H1 (cell line): ENCODE measurements around the gene SGO2. TPM values are rescaled to one million over a fixed set of nuclear protein-coding genes. Genes with fewer than 3 reads are reported as not detected.

Experiments
- CTCF ChIA-PET: fragments of 300-600 bp; sonication (Branson Sonifier 250); formaldehyde crosslinking; loops from one replicate; lab custom pipeline; 2021; ENCODE audit not compliant: partially characterized antibody; lab: Charles Lee
- POLR2A ChIA-PET: fragments of 300-600 bp; sonication (Branson Sonifier 250); formaldehyde crosslinking; loops from one replicate; lab custom pipeline; 2021; ENCODE audit warnings: inconsistent platforms; ENCODE audit not compliant: partially characterized antibody; lab: Charles Lee
- DNase-seq, 2 experiments: peaks; one replicate each; pipeline versions ENCODE4 v3.0.0 to v3.0.0-alpha.2; 2010 to 2022; ENCODE audit warnings: low spot score in 2 of 2, low read depth in 1 of 2, mixed read lengths in 1 of 2
- FAIRE-seq: peaks from 2 replicates; lab custom pipeline; 2011; peaks lifted over from hg19 to GRCh38; lab: Jason Lieb, UNC
- H2AFZ ChIP-seq: 2 replicates; pipeline ENCODE4 v1.8.1; 2012; ENCODE audit warnings: low read length, inconsistent platforms
- H2AK5ac ChIP-seq: 2 replicates; pipeline ENCODE4 v1.6.1; 2013; ENCODE audit warnings: low read depth, low read length
- H2BK120ac ChIP-seq: replicated peaks from 2 replicates; pipeline ENCODE3; 2013; ENCODE audit warnings: low read depth, low read length, inconsistent platforms
- H2BK12ac ChIP-seq: 2 replicates; pipeline ENCODE4 v1.6.1; 2013; ENCODE audit warnings: low read depth, low read length
- H2BK15ac ChIP-seq: 2 replicates; pipeline ENCODE4 v1.6.1; 2013; ENCODE audit warnings: low read length
- H2BK20ac ChIP-seq: 2 replicates; pipeline ENCODE4 v1.6.1; 2013; ENCODE audit warnings: low read length
- H2BK5ac ChIP-seq: 2 replicates; pipeline ENCODE4 v1.6.1; 2013; ENCODE audit warnings: low read depth, low read length
- H3K14ac ChIP-seq: 2 replicates; pipeline ENCODE4 v1.6.1; 2013; ENCODE audit warnings: inconsistent platforms; ENCODE audit not compliant: insufficient read length
- H3K18ac ChIP-seq: 2 replicates; pipeline ENCODE4 v1.6.1; 2013; ENCODE audit warnings: low read length; ENCODE audit errors: extremely low read depth
- H3K23ac ChIP-seq: 2 replicates; pipeline ENCODE4 v1.6.1; 2013; ENCODE audit warnings: inconsistent platforms; ENCODE audit not compliant: insufficient read length
- H3K23me2 ChIP-seq: 2 replicates; pipeline ENCODE4 v1.6.1; 2013; ENCODE audit warnings: low read depth, low read length
- H3K27ac ChIP-seq: 2 replicates; pipeline ENCODE4 v1.6.1; 2011; ENCODE audit warnings: low read depth, low read length, inconsistent platforms
- H3K27me3 ChIP-seq, 4 experiments: replicated peaks in 1 of 4; 1 replicate in 1 of 4; 2 replicates in 3 of 4; pipeline versions ENCODE4 v1.6.1 to v1.8.1; 2011 to 2013; ENCODE audit warnings: low read length in 3 of 4, mild to moderate bottlenecking in 3 of 4, inconsistent platforms in 2 of 4, mixed read lengths in 2 of 4, moderate library complexity in 1 of 4; ENCODE audit not compliant: control insufficient read depth in 3 of 4, insufficient read depth in 3 of 4; ENCODE audit errors: extremely low read depth in 1 of 4
- H3K36me3 ChIP-seq, 4 experiments: 2 replicates each; pipeline versions ENCODE4 v1.6.1 to v1.8.1; 2011 to 2013; ENCODE audit warnings: mild to moderate bottlenecking in 4 of 4, low read length in 3 of 4, moderate library complexity in 2 of 4, control low read depth in 1 of 4, inconsistent platforms in 1 of 4; ENCODE audit not compliant: insufficient read depth in 4 of 4, control insufficient read depth in 2 of 4
- H3K4ac ChIP-seq: replicated peaks from 2 replicates; pipeline ENCODE3; 2013; ENCODE audit warnings: low read length, low read depth, mixed read lengths, inconsistent platforms; ENCODE audit not compliant: insufficient read length
- H3K4me1 ChIP-seq, 4 experiments: replicated peaks in 1 of 4; 1 replicate in 1 of 4; 2 replicates in 3 of 4; pipeline versions ENCODE4 v1.6.1 to v1.8.1; 2011 to 2013; ENCODE audit warnings: low read length in 3 of 4, inconsistent platforms in 2 of 4, mixed read lengths in 1 of 4; ENCODE audit not compliant: insufficient read depth in 4 of 4, control insufficient read depth in 3 of 4
- H3K4me2 ChIP-seq, 2 experiments: 2 replicates each; pipeline versions ENCODE4 v1.6.1 to v1.8.1; 2011 to 2013; ENCODE audit warnings: low read depth in 2 of 2, low read length in 2 of 2, control low read depth in 1 of 2, inconsistent platforms in 1 of 2, mild to moderate bottlenecking in 1 of 2; ENCODE audit not compliant: insufficient read depth in 1 of 2
- H3K4me3 ChIP-seq, 4 experiments: fragments of 200-600, 300-600 bp in 1 of 4; sonication (generic), shearing (Covaris generic), sonication (Bioruptor Twin) in 1 of 4; 2 replicates each; pipeline versions ENCODE4 v1.5.1 to v1.8.1; 2011 to 2016; ENCODE audit warnings: low read length in 4 of 4, low read depth in 3 of 4, control low read depth in 2 of 4, inconsistent platforms in 2 of 4, mild to moderate bottlenecking in 2 of 4, mixed read lengths in 1 of 4, moderate library complexity in 1 of 4; ENCODE audit not compliant: insufficient read depth in 2 of 4; ENCODE audit errors: extremely low read depth in 1 of 4
- H3K56ac ChIP-seq: replicated peaks from 2 replicates; pipeline ENCODE3; 2013; ENCODE audit warnings: low read depth, mild to moderate bottlenecking, mixed read lengths, low read length, inconsistent platforms; ENCODE audit not compliant: insufficient read length
- H3K79me1 ChIP-seq: 2 replicates; pipeline ENCODE4 v1.6.1; 2013; ENCODE audit warnings: low read depth, low read length, control low read depth
- H3K79me2 ChIP-seq, 2 experiments: 2 replicates each; pipeline versions ENCODE4 v1.6.1 to v1.8.1; 2012 to 2013; ENCODE audit warnings: low read length in 2 of 2, mild to moderate bottlenecking in 2 of 2, inconsistent platforms in 1 of 2; ENCODE audit not compliant: insufficient read depth in 2 of 2, control insufficient read depth in 1 of 2
- H3K9ac ChIP-seq, 4 experiments: replicated peaks in 1 of 4; 1 replicate in 1 of 4; 2 replicates in 3 of 4; pipeline versions ENCODE4 v1.6.1 to v1.8.1; 2011 to 2013; ENCODE audit warnings: low read depth in 3 of 4, low read length in 3 of 4, control low read depth in 2 of 4, mild to moderate bottlenecking in 2 of 4, moderate library complexity in 2 of 4, inconsistent platforms in 1 of 4; ENCODE audit errors: extremely low read depth in 1 of 4
- H3K9me3 ChIP-seq, 2 experiments: 2 replicates each; pipeline versions ENCODE4 v1.6.1 to v1.8.1; 2012 to 2013; ENCODE audit warnings: mild to moderate bottlenecking in 2 of 2, moderate library complexity in 2 of 2, control low read depth in 1 of 2, inconsistent platforms in 1 of 2, low read depth in 1 of 2, low read length in 1 of 2, mixed read lengths in 1 of 2; ENCODE audit not compliant: insufficient read depth in 2 of 2
- H4K20me1 ChIP-seq, 2 experiments: replicated peaks in 1 of 2; 2 replicates each; pipeline versions ENCODE3 to v1.8.1; 2011 to 2013; ENCODE audit warnings: inconsistent platforms in 2 of 2, low read length in 2 of 2, mild to moderate bottlenecking in 1 of 2; ENCODE audit not compliant: insufficient read depth in 2 of 2, control insufficient read depth in 1 of 2
- H4K5ac ChIP-seq: 2 replicates; pipeline ENCODE4 v1.6.1; 2013; ENCODE audit warnings: low read length, low read depth, mixed read lengths, inconsistent platforms; ENCODE audit not compliant: insufficient read length
- H4K8ac ChIP-seq: 2 replicates; pipeline ENCODE4 v1.8.0; 2013; ENCODE audit warnings: mild to moderate bottlenecking, moderate library complexity, low read length, inconsistent platforms; ENCODE audit not compliant: insufficient read depth; ENCODE audit errors: extremely low read depth
- H4K91ac ChIP-seq: replicated peaks from 2 replicates; pipeline ENCODE3; 2013; ENCODE audit warnings: low read length, mixed read lengths, inconsistent platforms; ENCODE audit not compliant: insufficient read length
- CEBPB ChIP-seq: IDR thresholded peaks from 2 replicates; pipeline ENCODE4 v1.6.1; 2012; ENCODE audit warnings: low read depth, low read length
- FOSL1 ChIP-seq: IDR thresholded peaks from 2 replicates; pipeline ENCODE4 v1.6.1; 2011; ENCODE audit warnings: mild to moderate bottlenecking, low read depth, low read length, moderate library complexity; ENCODE audit not compliant: insufficient read depth
- GTF2F1 ChIP-seq: IDR thresholded peaks from 2 replicates; pipeline ENCODE4 v1.6.1; 2012; ENCODE audit warnings: low read depth, low read length, improper control_type of control experiment, borderline replicate concordance
- HDAC6 ChIP-seq: IDR thresholded peaks from one replicate; pipeline ENCODE4 v1.7.1; 2012; ENCODE audit warnings: low read depth, mild to moderate bottlenecking, inconsistent platforms, low read length, moderate library complexity
- MAFK ChIP-seq: IDR thresholded peaks from 2 replicates; pipeline ENCODE4 v1.6.1; 2012; ENCODE audit warnings: low read depth, mild to moderate bottlenecking, improper control_type of control experiment, low read length
- POU5F1 ChIP-seq: IDR thresholded peaks from 2 replicates; pipeline ENCODE4 v1.6.1; 2011; ENCODE audit warnings: low read depth, mild to moderate bottlenecking, low read length, moderate library complexity
- SIX5 ChIP-seq: IDR thresholded peaks from 2 replicates; pipeline ENCODE4 v1.6.1; 2011; ENCODE audit warnings: mild to moderate bottlenecking, low read depth, low read length
- WGBS, 2 experiments: shearing (Covaris generic) in 1 of 2; methylation state at CpG; one replicate each; pipeline versions ENCODE4 v1.1.6 to v1.1.7; 2013 to 2015; ENCODE audit warnings: low lambda C conversion rate in 2 of 2, mixed read lengths in 2 of 2, inconsistent platforms in 1 of 2, low coverage in 1 of 2, missing lambda C conversion rate in 1 of 2; ENCODE audit not compliant: insufficient replicate concordance in 2 of 2, insufficient coverage in 1 of 2, insufficient read length in 1 of 2; ENCODE audit errors: extremely low coverage in 1 of 2, missing lambda C conversion rate in 1 of 2; 5-methylcytosine and 5-hydroxymethylcytosine counted together
- polyA plus RNA-seq, 7 experiments: library from polyadenylated mRNA; depleted of rRNA in 3 of 7; stranded (reverse) in 5 of 7; unstranded in 2 of 7; fragments of >200 nt in 5 of 7; fragments of 200-250 nt in 2 of 7; gene quantifications; 1 replicate in 5 of 7; 2 replicates in 1 of 7; 4 replicates in 1 of 7; pipeline versions ENCODE4 v1.2.1 to v1.2.3, GENCODE V29; 2011 to 2013; ENCODE audit warnings: missing spikeins in 2 of 7, mixed read lengths in 2 of 7
- total RNA-seq: library from RNA; stranded (reverse); fragmentation: NEBNext Ultra II Directional; extraction: Animal tissue kit (Norgen Biotek cat#: 25700); gene quantifications from 2 replicates; pipeline ENCODE4 v1.2.1, GENCODE V29; 2021

SGO2 gene
- total and polyA plus RNA-seq, 2 of the 8 experiments (the other 6 are each of a cell fraction or from before 2014, with no cell fraction given) = 2.4 to 33.2 TPM

DNA sequence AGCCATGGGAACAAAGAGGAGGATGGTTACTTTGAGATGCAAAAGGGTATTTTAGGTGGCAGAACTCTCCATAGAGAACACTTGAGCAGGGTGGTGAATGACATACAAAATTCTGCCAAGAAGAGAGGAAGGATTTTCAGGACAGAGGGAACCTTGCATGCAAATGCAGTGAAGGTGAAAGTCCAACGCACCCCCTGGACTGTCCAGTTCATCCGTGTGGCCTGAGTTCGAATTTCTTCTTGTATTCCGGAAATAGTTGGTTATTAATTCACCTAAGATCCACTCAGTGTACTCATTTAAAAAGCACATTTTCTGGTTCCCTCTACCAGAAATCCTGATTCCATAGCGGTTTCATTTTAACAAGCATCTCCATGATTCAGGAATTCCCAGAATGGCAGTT is 65.3 kb downstream of the SGO2 start:
- H3K18ac ChIP-seq = no peak overlapping the region
- no peak overlapping the region for H3K4ac ChIP-seq
- no peak overlapping the region for H4K91ac ChIP-seq
- H3K36me3 ChIP-seq = no peaks in the 10 kb centered on the region
- FAIRE-seq (no peak), DNase-seq (no peak)
- no peak overlapping the region for H3K56ac ChIP-seq
- H3K4me1 ChIP-seq = peaks cover 0 to 4% (median 1%) of the 10 kb centered on the region in 4 experiments; a peak in 1 of 7 replicates
- no peak overlapping the region for H2BK5ac ChIP-seq
- H3K27me3 ChIP-seq = peaks cover 0 to 13% (median 7%) of the 10 kb centered on the region in 4 experiments; a peak in 6 of 7 replicates
- no peak overlapping the region for H2BK120ac ChIP-seq
- H4K20me1 ChIP-seq = no peaks in the 10 kb centered on the region
- H3K4me3 ChIP-seq = no peak overlapping the region
- no peak overlapping the region for H2AFZ ChIP-seq
- no peak overlapping the region for H4K5ac ChIP-seq
- no peak overlapping the region for H3K23ac ChIP-seq
- H3K9ac ChIP-seq = no peak overlapping the region
- peaks cover 4% of the 10 kb centered on the region for H3K23me2 ChIP-seq
- no peak overlapping the region for H3K14ac ChIP-seq
- CTCF ChIA-PET = interaction anchor here (0.6 to 1.5 kb wide), 4 partner anchors 11 to 13 kb away, joined by 3 read pairs; no protein-coding TSS in a partner anchor
- no peaks in the 10 kb centered on the region for H3K79me2 ChIP-seq
- no peaks in the 10 kb centered on the region for H3K9me3 ChIP-seq
- no peak overlapping the region for H3K27ac ChIP-seq
- no peak overlapping the region for H2BK12ac ChIP-seq
- no peak overlapping the region for H2BK20ac ChIP-seq
- no peak overlapping the region for H3K4me2 ChIP-seq
- H2BK15ac ChIP-seq = no peak overlapping the region
- no peak overlapping the region for H2AK5ac ChIP-seq
- no peaks in the 10 kb centered on the region for H3K79me1 ChIP-seq
- 89% methylated on average over 5 of the region's 5 CpGs; no CpG with 5 or more reads in 1 of the 2 experiments for WGBS, 2 experiments
- POLR2A ChIA-PET = no interaction called here
- H4K8ac ChIP-seq = no peak overlapping the region
- TF ChIP-seq FOSL1 = no peak
- no peak for TF ChIP-seq CEBPB
- no peak for TF ChIP-seq POU5F1
- TF ChIP-seq SIX5 = no peak
- TF ChIP-seq GTF2F1 = no peak
- no peak for TF ChIP-seq HDAC6
- no peak for TF ChIP-seq MAFK
